ENCODE results near the gene HOXD9.

The HOXD9 gene

DNA sequence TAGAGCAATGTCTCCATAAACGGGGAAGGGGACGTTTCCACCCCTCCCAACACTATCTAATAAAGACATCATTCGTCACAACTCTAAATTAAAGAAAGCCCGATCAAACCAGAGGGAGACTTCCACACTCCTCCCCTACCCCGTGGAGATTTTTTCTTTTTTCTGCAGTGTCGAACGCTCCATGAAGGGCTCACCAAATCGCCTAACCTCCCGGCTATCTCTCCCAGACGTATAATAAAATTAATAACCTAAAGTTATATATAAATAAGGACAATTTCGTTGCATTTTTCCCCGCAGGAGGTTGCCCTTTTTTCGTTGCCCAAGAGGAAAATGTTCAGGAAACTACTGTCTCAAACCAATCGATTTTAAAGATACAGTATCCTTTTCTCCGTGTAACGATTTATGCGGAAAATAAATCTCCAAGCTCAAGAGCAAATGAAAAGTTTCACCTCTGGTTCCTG, 41.1 kb upstream of the HOXD9 start:
- no peak overlapping the region for H3K9ac ChIP-seq (ENCODE audit: low read length)
- H3K27me3 ChIP-seq (ENCODE audit: control insufficient read depth, insufficient read depth, low read length) = peaks cover 93% of the 10 kb centered on the region
- H3K36me3 ChIP-seq (ENCODE audit: control insufficient read depth, insufficient read depth, low read length) = no peaks in the 10 kb centered on the region
- H3K4me3 ChIP-seq (ENCODE audit: low read length) = no peak overlapping the region
- peaks cover 3% of the 10 kb centered on the region for H3K9me3 ChIP-seq (ENCODE audit: control insufficient read depth, low read length)
- H3K4me1 ChIP-seq (ENCODE audit: control insufficient read depth, insufficient read depth, low read length) = peaks cover 22% of the 10 kb centered on the region

DNA sequence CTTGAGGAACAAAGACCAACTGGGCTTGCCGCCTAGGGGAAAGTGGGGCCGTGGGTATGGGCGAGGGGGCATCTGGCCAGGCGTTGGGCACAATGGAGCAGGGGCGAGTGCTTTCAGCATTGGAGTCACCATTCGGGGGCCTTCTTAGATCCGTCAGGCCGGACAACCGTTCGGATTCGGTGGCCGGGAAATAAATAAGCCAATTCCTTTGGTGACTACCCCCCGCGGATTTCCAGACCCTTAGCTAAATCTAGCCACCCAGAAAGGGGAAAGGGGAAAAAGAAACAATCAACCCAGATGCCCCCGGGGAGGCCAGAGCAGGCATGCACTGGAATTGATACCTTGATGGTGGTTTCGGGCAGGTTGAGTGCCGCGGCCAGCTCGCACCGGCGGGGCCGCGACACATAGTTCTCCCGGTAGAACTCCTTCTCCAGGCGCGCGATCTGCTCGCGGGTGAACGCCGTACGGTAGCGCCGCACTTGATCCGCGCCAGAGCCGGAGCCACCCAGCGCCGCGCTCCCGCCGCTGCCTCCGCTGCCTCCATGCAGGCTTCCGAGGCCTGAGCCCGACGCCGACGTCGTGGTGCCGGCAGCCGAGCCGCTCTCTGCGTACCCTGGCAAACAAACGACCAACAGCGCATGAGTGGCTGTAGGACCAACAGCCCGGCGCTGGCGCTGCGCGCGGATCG, 40.5 kb upstream of the HOXD9 start:
- Histone ChIP-seq H3K36me3 (ENCODE audit: control insufficient read depth, insufficient read depth, low read length) (no peaks in the 10 kb centered on the region), H3K9me3 (ENCODE audit: control insufficient read depth, low read length) (peaks cover 3% of the 10 kb centered on the region), H3K27me3 (ENCODE audit: control insufficient read depth, insufficient read depth, low read length) (peaks cover 93% of the 10 kb centered on the region), H3K4me3 (ENCODE audit: low read length) (no peak overlapping the region), H3K4me1 (ENCODE audit: control insufficient read depth, insufficient read depth, low read length) (peaks cover 22% of the 10 kb centered on the region), H3K9ac (ENCODE audit: low read length) (no peak overlapping the region)

DNA sequence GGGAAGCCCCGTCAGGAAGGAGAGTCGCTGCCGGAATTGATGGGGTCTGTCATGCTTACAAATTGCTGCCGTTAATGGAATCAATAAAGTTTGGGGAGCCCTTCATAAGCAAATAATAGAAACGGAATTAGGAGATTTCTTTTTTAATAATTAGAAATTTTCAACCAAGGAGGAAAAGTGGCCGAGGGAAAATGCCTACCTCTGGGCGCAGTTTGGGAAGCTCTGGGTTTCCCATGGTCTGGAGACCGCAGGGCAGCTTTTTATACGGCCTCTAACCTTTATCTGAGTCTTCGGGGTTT, 40.0 kb upstream of the HOXD9 start:
- peaks cover 3% of the 10 kb centered on the region for H3K9me3 ChIP-seq (ENCODE audit: control insufficient read depth, low read length)
- H3K4me1 ChIP-seq (ENCODE audit: control insufficient read depth, insufficient read depth, low read length) = peaks cover 22% of the 10 kb centered on the region
- no peaks in the 10 kb centered on the region for H3K36me3 ChIP-seq (ENCODE audit: control insufficient read depth, insufficient read depth, low read length)
- H3K27me3 ChIP-seq (ENCODE audit: control insufficient read depth, insufficient read depth, low read length) = peaks cover 94% of the 10 kb centered on the region
- no peak overlapping the region for H3K4me3 ChIP-seq (ENCODE audit: low read length)
- no peak overlapping the region for H3K9ac ChIP-seq (ENCODE audit: low read length)

DNA sequence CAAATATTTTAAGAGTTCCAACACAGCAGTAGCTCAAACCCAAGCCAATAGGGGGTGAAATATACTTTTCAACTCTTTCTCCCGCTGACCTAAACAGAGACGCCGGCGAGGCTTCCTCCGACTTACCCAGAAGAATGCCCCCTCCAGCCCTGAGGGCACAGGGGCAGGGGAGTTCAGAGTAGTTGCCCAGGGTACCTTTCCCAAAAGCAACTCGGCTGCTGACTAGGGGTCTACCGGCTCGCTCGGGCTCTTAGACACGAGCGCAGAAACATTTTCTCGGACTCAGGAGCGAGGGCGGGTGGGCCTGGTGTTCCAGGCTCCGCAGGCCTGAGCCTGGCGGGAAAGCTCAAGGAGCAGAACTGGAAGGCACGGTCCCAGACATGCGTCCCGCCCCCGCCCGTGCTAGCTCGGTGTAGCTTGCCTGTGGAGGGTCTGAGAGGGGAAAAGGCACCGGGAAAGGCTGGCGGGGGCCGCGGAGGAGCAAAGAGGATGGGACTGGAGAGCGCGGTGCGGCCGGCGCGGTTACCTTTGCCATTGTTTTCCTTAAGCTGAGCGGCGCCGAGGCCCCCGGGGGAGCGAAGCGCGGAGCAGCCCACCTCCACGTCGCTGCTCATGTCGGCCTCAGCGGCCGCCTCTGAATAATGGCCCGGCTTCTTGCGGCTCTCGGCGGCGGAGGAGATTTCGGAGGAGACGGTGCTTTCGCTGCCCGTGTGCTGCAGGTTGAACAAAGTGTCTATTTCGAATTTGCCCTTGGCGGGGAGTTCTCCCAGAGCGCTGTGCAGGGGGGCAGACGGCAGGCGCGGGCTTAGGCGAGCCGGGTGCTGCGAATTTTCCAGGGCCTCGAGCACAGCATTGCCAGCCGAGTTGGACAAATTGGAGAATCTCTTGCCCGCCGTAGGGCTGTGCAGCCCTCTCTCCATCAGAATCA, 39.4 kb upstream of the HOXD9 start:
- Histone ChIP-seq H3K9me3 (ENCODE audit: control insufficient read depth, low read length) (peaks cover 3% of the 10 kb centered on the region), H3K9ac (ENCODE audit: low read length) (no peak overlapping the region), H3K27me3 (ENCODE audit: control insufficient read depth, insufficient read depth, low read length) (peaks cover 97% of the 10 kb centered on the region), H3K4me3 (ENCODE audit: low read length) (no peak overlapping the region), H3K4me1 (ENCODE audit: control insufficient read depth, insufficient read depth, low read length) (peaks cover 26% of the 10 kb centered on the region), H3K36me3 (ENCODE audit: control insufficient read depth, insufficient read depth, low read length) (no peaks in the 10 kb centered on the region)

GRCh38 chr2:176083796-176084261, 38.7 kb upstream of the HOXD9 start, which contains the start of gene EVX2:
TSS of gene EVX2 (minus strand) at chr2:176083962. CDS start at chr2:176083776, 186 bp downstream.
- Histone ChIP-seq H3K36me3 (ENCODE audit: control insufficient read depth, insufficient read depth, low read length) (no peaks in the 10 kb centered on the region), H3K9me3 (ENCODE audit: control insufficient read depth, low read length) (peaks cover 3% of the 10 kb centered on the region), H3K9ac (ENCODE audit: low read length) (no peak within 1 kb of the TSS), H3K4me1 (ENCODE audit: control insufficient read depth, insufficient read depth, low read length) (peaks cover 32% of the 10 kb centered on the region), H3K27me3 (ENCODE audit: control insufficient read depth, insufficient read depth, low read length) (peaks cover 97% of the 10 kb centered on the region), H3K4me3 (ENCODE audit: low read length) (no peak within 1 kb of the TSS)

DNA sequence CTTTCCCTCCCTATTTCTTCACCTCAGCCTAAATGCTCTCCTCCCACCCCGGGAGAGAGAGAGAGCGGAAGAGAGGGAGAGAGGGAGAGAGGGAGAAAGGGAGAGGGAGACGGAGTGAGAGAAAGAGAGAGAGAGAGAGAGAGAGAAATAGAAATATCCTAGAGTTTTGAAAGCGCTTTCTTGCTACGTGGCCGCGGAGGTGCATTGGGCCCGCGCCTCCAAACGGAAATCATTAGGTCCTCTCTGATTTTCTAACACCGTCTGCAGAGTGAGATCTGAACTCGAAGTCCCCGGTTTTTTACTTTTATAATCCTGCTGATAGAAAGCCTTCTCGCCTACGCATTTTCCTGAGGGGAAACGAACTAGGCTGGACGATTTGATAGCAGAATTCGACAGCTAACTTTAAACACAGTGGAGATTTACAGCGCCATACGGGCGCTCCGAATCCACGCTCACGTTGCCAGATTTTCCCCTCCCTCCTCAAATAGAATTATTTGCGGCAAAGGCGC, 37.9 kb upstream of the HOXD9 start:
- H3K27me3 ChIP-seq (ENCODE audit: control insufficient read depth, insufficient read depth, low read length) = peaks cover 97% of the 10 kb centered on the region
- peaks cover 26% of the 10 kb centered on the region for H3K4me1 ChIP-seq (ENCODE audit: control insufficient read depth, insufficient read depth, low read length)
- H3K9ac ChIP-seq (ENCODE audit: low read length) = no peak overlapping the region
- peaks cover 3% of the 10 kb centered on the region for H3K9me3 ChIP-seq (ENCODE audit: control insufficient read depth, low read length)
- H3K4me3 ChIP-seq (ENCODE audit: low read length) = no peak overlapping the region
- H3K36me3 ChIP-seq (ENCODE audit: control insufficient read depth, insufficient read depth, low read length) = no peaks in the 10 kb centered on the region

- no peak overlapping the region for H3K4me3 ChIP-seq (ENCODE audit: low read length)
- H3K9ac ChIP-seq (ENCODE audit: low read length) = no peak overlapping the region
- H3K36me3 ChIP-seq (ENCODE audit: control insufficient read depth, insufficient read depth, low read length) = no peaks in the 10 kb centered on the region
- peaks cover 99% of the 10 kb centered on the region for H3K27me3 ChIP-seq (ENCODE audit: control insufficient read depth, insufficient read depth, low read length)
- H3K9me3 ChIP-seq (ENCODE audit: control insufficient read depth, low read length) = peaks cover 3% of the 10 kb centered on the region
- peaks cover 24% of the 10 kb centered on the region for H3K4me1 ChIP-seq (ENCODE audit: control insufficient read depth, insufficient read depth, low read length)
Observed at GRCh38 chr2:176085120-176085788, 37.3 kb upstream of the HOXD9 start.

GRCh38 chr2:176085861-176086771, 36.4 kb upstream of the HOXD9 start:
- Histone ChIP-seq H3K9me3 (ENCODE audit: control insufficient read depth, low read length) (peaks cover 3% of the 10 kb centered on the region), H3K9ac (ENCODE audit: low read length) (no peak overlapping the region), H3K4me1 (ENCODE audit: control insufficient read depth, insufficient read depth, low read length) (peaks cover 20% of the 10 kb centered on the region), H3K4me3 (ENCODE audit: low read length) (no peak overlapping the region), H3K36me3 (ENCODE audit: control insufficient read depth, insufficient read depth, low read length) (no peaks in the 10 kb centered on the region), H3K27me3 (ENCODE audit: control insufficient read depth, insufficient read depth, low read length) (peaks cover 100% of the 10 kb centered on the region)

- no peak overlapping the region for H3K4me3 ChIP-seq (ENCODE audit: low read length)
Observed at GRCh38 chr2:176087330-176088047, 35.0 kb upstream of the HOXD9 start.

DNA sequence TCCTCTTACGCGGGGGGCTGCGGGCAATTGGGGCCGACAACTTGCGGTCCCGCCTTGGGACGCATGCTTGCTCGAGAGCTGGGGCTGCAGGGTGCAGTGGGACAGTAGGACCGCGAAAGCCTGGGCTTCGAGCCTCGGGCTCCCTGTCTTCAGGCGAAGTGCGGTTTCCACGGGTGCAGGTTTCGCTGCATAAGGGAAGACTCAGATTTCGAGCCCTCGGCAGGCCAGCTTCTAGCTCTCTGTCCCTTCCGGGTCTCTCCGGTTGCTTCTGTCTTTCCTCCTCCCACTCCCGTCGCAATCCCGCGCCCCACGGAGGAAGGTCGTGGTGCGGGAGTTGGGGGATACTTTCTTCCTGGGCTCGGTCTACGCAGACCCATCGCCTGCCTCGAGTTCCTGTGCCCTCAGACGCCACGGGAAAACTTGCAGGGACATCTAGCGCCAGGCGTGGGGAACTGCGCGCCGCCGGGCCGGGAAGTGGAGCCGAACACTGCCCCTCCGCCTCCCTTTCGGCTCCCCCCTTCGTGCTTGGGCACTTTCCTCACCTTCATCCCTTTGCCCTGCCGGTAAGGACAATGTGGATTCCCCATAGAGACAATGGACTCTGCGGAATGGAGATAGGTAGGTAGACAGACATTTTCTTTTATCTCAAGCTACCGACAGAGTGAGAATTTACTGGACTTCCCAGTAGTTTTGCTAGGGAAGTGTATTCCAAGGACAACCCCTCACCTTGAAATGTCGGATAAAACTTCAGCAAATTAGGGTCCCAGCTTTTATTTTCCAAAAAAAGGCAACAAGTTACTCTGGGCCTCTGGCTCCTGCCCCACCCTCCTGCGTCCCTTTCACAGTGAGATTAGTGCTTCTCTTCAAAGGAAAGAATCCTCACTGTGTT, 34.2 kb upstream of the HOXD9 start:
- H3K27me3 ChIP-seq (ENCODE audit: control insufficient read depth, insufficient read depth, low read length) = peaks cover 98% of the 10 kb centered on the region
- peak overlapping the region; percentile 17 for H3K4me3 ChIP-seq (ENCODE audit: low read length)
- no peak overlapping the region for H3K9ac ChIP-seq (ENCODE audit: low read length)
- no peaks in the 10 kb centered on the region for H3K36me3 ChIP-seq (ENCODE audit: control insufficient read depth, insufficient read depth, low read length)
- peaks cover 23% of the 10 kb centered on the region for H3K4me1 ChIP-seq (ENCODE audit: control insufficient read depth, insufficient read depth, low read length)
- H3K9me3 ChIP-seq (ENCODE audit: control insufficient read depth, low read length) = peaks cover 3% of the 10 kb centered on the region

More at GRCh38 chr2:176087330-176088047, 35.0 kb upstream of the HOXD9 start:
- Histone ChIP-seq H3K9me3 (ENCODE audit: control insufficient read depth, low read length) (peaks cover 3% of the 10 kb centered on the region), H3K27me3 (ENCODE audit: control insufficient read depth, insufficient read depth, low read length) (peaks cover 99% of the 10 kb centered on the region), H3K4me1 (ENCODE audit: control insufficient read depth, insufficient read depth, low read length) (peaks cover 20% of the 10 kb centered on the region), H3K9ac (ENCODE audit: low read length) (no peak overlapping the region), H3K36me3 (ENCODE audit: control insufficient read depth, insufficient read depth, low read length) (no peaks in the 10 kb centered on the region)
